Measurements from ENCODE around the gene PHF8.

PHF8 gene

DNA sequence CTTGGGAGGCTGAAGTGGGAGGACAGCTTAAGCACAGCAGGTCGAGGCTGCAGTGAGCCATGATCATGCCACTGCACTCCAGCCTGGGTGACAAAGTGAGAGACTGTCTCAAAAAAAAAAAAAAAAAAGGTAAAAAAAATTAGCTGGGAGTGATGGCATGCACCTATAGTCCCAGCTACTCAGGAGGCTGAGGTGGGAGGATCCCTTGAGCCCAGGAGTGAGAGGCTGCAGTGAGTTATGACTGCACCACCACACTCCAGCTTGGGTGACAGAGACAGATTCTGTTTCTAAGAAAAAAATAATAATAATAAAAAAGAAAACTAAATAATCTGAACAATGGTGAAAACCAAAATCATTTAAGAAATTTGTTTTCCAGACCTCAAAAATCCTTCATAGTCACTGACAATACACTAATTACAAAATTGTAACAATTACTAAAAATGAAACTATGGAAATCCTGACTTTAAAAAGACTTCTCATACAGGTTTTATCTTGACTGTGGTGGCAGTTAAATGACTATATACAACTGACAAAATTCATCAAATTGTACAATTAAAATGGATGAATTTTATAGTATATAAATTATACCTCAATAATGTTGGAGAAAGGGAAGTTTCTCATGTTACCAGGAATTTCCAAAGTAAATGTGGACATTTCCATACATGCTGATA, 31.3 kb downstream of the PHF8 start:
- no peak for DNase-seq

DNA sequence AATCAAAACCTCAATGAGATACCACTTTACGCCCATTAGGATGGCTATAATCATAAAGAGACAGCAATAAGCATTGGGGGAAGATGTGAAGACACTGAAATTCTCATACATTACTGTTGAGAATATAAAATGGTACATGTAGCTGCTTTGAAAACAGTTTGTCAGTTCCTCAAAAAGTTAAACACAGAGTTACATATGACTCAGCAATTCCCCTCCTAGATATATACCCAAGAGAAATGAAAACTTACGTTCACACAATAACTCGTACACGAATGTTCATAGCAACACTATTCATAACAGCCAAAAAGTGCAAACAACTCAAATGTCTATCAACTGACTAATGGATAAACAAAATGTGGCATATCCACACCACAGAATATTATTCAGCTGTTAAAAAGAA, 36.6 kb downstream of the PHF8 start:
- no peak for DNase-seq

DNA sequence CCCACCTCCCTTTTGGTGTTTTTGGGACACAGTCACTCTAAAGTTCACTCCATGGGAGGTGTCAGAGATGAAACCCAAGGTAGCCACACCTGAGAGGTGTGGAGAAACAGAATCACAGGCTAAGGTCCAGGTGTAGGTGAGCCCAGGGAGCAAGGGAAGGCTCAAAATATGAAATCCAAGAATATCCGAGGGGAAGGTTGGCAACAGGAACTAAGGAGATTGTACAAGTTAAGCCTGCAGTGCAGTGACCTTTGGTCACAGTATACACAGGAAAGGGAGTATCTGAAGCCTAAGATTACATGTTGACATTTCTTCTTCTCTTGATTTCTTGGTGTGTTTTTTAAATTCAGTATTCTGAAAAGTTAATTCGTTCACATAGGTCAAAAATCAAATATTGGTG, 46.5 kb downstream of the PHF8 start:
- DNase-seq, result no peak

DNA sequence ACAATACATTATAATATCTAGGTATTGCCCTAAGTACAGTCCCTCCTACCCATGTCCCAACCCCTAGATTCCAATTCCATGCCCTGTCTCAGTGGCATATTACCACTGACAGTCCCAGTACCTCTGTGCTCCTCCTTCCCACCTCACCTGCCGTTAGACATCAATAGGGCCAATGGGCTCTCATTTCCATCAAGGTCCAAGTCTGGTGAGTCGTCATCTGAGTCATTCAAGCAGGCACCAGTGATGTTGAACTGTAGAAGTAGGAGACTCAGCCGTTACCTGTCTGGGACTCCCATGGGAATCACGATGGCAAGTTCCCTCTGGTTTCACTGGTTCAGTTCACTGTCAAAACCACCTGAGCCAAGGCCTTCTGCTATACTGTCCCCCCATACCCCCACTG, 51.7 kb downstream of the PHF8 start:
- no peak for DNase-seq

DNA sequence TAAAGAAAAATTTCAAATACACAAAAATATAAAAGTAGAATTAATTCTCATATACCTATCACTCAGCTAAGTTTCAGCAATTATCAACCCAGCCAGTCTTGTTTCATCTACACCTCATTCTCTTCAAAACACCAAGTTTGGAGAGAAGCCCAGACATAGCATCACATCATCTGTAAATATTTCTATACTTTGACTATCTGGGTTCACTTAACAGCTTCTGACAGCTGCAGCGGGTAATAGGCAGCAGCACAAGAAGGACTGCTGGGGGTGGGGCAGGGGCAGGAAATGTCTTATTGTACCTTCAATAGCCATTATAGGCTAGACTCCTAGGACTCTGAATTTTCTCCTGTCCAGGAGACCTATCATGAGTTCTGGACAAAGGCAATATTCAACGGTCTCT, 54.1 kb downstream of the PHF8 start:
- DNase-seq, result no peak

DNA sequence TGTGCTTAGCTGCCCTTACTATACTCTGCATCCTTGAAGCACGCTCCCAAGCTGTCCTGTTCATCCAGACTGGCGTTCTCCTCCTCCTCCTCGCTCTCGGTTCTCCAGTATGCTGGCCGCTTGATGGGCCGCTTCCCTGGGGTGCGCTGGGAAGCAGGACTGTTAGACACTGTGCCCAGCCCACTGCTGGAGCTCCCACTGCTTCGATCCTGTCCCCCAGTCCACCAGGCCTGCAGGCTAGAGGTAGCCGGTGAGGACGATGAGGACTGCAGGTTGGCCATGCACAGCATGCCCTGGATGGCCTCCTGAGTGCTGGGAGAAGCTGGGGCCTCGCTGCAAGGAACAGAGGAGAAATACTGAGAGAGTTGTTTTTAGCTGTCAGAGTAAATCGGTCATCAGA, 59.4 kb downstream of the PHF8 start:
- DNase-seq, result no peak

DNA sequence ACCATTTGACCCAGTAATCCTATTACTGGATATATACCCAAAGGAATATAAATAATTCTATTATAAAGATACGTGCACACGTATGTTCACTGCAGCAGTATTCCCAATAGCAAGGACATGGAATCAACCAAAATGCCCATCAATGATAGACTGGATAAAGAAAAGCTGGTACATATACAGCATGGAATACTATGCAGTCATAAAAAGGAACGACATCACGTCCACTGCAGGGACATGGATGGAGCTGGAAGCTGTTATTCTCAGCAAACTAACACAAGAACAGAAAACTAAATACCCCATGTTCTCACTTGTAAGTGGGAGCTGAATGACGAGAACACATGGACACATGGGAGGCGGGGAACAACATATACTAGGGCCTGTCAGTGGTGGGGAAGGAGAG, 69.7 kb downstream of the PHF8 start:
- DNase-seq, result no peak

DNA sequence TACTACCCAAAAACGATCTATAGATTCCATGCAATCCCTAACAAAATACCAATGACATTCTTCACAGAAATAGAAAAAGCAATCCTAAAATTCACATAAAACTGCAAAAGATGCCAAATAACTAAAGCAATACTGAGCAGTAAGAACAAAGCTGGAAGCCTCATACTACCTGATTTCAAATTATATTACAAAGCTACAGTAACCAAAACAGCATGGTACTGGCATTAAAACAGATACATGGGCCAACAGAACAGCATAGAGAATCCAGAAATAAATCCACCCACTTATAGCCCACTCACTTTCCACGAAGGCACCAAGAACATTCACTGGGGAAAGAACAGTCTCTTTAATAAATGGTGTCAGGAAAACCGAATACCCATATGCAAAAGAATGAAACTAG, 74.7 kb downstream of the PHF8 start:
- no peak for DNase-seq

DNA sequence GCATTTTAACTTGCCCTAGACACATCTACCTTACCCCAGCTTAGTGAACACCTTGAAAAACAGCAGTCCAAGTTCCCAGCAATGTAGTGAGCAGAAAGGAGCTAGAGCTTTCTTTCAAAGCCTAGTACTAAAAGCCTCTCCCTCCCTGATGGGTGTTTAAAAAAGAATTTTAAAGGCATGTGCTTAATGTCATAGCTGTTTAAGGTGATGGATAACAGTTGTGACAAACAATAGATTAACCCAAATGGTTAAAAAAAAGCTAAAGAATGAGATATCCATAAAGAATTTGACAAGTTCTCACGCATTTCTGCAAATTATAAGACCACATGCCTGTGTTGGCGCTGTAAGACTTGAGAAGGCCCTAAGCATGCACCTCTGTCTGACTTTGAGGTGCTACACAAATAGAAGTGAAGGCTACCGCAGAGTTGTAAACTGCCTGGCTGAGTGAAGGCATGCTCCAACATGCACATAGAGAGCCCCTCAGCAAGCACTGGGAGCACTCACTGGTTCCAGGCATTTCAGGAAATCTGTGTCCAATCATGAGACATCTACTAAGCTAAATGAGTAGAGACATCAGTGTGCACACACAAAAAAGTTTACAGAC, 94.0 kb downstream of the PHF8 start:
- no peak for DNase-seq

DNA sequence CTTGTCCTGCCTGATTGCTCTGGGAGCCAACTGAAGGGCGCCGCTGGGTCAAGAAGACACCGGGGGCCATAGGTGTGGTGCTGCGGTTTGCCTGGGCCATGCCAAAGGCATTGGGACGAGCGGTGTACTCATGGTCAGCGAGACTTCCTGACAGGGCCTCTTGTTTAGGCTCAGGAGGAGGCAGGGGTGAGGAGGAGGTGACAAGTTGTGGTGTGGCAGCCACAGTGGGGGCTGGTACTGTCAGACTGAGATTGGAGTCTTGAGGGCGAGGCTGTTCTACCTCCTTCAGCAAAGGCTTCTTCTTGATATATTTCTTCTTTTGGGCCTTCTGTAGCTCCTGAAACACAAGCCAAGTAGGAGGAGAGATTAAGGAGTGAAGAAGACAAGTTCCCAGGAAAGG, 104.1 kb downstream of the PHF8 start:
- DNase-seq, result no peak

DNA sequence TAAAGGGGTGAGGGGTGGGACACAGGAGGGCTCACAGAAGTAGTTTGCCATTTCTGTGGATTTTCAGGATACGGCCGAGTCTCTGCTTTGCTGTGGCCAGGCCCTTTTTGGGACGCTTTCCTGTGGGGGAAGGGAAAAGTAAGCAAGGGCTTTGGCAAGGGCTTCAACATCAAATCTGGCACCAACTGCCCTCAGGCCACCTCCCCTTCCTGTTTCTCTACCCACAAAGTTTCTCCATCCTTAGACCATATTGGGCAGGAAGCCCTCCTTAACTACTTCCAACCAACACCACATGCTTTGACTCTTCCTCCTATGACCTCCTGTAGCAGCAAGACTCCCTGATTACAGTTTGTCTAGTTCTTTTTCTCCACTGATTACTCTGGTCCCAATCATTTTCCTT, 105.1 kb downstream of the PHF8 start:
- no peak for DNase-seq

DNA sequence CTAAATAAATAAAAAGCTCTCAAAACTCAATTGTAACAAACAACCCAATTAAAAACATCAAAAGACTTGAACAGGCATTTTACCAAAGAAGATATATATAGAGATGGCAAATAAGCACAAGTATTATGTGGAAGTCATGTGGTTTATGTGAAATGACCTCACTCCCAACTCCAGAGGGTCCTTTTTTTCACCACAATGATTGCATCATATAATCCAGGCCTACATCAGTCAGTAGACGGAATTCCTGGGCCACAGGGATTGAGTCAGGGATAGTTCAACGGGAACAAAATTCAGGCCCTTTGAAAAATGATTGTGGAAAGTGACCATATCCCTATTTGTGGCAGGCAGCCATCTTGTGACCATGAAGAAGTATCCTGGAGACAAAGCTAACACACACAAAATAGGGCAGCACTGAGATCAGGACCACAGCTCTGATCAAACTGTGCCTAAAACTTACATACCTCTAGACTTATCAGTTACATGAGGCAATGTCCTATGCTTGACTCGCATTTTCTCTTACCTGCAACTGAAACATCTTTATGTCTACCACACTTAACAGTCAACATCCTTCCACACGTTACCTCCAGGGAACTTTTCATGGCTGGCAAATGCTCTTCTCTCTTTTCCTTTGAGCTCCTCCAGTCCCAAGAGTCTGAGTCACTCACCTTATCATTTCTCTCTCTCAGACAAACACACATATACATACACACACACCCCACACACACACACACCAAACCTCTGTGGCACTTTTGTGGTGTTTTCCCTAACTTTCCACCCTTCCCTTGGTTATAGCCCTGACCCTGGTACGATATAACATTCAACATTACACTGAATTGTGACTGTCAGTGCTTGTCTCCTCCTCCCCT, 113.5 kb downstream of the PHF8 start:
- no peak for DNase-seq

DNA sequence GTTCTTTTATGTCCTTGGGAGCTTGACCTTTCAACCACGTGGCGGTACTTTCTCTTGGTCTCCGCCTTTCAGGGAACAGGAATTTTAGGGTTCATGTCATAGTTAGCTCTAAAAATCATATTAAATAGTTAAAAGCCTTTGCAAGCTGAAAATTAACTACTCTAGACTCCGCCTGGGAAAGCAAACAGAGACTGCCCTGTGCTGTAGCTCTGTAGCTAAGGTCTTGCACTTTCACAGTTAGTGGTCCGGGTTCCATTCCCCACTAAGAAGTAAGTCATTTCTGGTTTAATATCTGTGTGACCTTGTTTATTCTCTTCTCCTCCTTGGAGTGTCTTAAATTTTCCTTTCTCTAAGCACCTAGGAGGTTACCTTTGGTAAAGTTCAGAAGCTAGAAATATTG, 118.2 kb downstream of the PHF8 start:
- no peak for DNase-seq

DNA sequence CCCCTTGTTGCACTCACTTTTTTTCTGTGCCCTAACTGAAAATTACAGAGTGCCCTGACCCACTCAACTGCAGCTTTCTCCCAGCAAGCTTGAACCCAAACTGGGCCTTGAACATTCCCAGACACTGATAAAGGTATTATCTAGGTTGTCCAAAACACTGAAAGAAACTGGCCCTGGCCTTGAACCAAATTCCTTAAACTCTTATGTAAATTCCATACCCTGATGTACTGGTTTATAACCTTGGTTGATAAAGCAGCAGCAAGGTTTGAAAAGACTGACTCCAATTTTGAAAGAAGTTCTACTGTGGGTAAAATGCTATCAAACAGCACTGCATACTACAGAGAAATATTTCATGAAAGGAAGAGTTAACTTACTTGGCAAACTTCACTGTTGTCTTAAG, 125.6 kb downstream of the PHF8 start:
- no peak for DNase-seq

DNA sequence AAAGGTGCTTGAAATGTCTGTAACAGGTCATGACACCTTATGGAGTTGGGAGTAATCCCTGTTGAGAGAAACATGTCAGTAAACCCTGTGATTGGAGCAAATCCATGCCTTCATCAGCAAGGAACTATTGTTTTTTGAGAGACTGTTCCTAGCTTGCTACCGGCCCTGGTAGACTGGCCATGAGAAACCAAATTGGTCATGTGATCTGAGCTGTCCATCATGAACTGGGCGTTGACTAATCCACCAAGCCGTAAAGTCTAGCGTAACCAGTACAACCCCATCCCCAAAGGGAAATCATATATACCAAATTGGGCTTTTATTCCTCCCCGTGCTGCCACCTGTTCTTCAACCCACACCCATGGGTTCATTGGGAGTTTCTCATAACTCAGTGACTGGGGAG, 143.7 kb downstream of the PHF8 start:
- DNase-seq, result no peak

DNA sequence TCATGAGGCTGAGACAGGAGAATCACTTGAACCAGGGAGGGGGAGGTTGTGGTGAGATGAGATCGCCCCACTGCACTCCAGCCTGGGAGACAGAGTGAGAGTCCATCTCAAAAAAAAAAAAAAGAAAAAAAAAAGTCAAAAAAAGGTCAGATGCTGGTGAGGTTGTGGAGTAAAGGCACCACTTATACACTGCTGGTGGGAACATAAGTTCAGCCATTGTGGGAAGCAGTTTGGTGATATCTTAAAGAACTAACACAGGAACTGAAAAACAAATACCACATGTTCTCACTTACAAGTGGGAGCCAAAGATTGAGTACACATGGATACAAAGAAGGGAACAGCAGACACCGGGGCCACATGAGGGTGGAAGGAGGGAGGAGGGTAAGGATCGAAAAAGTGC, 149.0 kb downstream of the PHF8 start:
- DNase-seq, result no peak

All from NCI-H1048 (cell line).